IPS-18c (cell line): ENCODE results near the gene RAPGEF2.

ENCODE experiments used
- H3K4me3 ChIP-seq: 2 replicates; pipeline ENCODE4 v1.7.0; 2013; ENCODE audit warnings: low read depth, mild to moderate bottlenecking, low read length, moderate library complexity; ENCODE audit not compliant: insufficient read depth
- H3K9me3 ChIP-seq: one replicate; pipeline ENCODE4 v1.6.1; 2013; ENCODE audit warnings: mild to moderate bottlenecking, low read length, moderate library complexity; ENCODE audit not compliant: control insufficient read depth, insufficient read depth

The RAPGEF2 gene

DNA sequence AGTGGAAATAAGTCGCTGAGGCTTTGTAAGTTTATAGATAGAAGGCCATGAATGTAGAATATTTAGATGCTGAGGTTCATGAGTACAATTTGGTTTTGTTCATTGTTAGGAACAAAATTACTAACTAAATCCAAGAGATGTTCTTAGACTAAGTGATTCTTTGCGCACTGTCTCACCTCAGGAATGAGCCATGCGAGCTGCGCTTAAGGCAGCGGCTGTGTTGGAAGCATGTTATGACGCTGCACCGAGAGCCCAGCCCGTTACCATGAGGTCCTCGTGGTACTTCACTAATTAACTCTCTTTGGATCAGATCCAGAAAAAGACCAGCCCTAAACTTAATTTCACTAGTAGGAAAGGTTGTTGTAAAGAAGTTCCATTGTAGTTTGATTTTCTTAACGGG, 166.2 kb downstream of the RAPGEF2 start:
- Histone ChIP-seq H3K9me3 (no peaks in the 10 kb centered on the region), H3K4me3 (no peak overlapping the region)

GRCh38 chr4:159269956-159270355, 167.1 kb downstream of the RAPGEF2 start:
- H3K9me3 ChIP-seq: no peaks in the 10 kb centered on the region
- no peak overlapping the region for H3K4me3 ChIP-seq

GRCh38 chr4:159271856-159272255, 169.0 kb downstream of the RAPGEF2 start:
- H3K9me3 ChIP-seq: no peaks in the 10 kb centered on the region
- H3K4me3 ChIP-seq: no peak overlapping the region

DNA sequence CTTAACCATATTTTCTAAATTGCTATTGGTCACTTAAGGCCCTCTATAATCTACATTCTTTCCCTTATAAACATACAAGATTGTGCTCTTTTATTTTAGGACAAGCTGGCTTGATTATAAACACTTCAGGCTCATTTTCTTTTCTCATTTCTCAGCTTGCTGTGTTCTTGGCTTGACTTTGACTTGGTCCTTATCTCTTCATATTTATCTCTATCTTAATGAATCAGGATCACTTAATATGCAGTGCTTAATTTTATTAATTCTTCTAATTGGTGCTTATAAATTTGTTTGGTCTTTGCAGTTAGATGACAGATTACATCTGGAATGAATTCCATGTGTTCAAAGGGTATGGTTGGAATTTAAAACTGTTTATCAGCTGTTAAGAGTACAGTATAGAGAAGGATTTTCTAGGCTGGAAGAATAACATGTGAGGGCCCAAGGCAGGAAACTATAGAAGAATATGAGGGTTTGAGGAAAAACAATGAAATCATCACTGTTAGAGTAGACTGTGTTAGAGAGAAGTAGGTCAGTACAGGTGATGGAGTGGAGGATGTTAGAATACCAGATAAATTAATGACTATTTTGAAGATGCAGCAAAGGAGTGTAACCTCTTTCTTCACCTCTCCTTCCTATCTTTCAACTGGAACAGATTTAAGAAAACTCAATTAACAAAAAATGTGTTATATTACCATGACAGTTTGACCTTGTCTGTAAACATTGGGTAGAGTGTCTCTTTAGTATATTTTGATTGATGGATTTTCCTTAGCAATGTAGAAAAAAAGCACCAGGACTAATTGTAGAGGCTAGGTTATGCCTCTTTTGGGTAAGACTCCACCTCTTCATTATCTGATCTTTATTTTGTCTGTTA, 169.6 kb downstream of the RAPGEF2 start:
- Histone ChIP-seq H3K4me3 (no peak overlapping the region), H3K9me3 (no peaks in the 10 kb centered on the region)

GRCh38 chr4:159273141-159273438, 170.2 kb downstream of the RAPGEF2 start:
- Histone ChIP-seq H3K9me3 (no peaks in the 10 kb centered on the region), H3K4me3 (no peak overlapping the region)

DNA sequence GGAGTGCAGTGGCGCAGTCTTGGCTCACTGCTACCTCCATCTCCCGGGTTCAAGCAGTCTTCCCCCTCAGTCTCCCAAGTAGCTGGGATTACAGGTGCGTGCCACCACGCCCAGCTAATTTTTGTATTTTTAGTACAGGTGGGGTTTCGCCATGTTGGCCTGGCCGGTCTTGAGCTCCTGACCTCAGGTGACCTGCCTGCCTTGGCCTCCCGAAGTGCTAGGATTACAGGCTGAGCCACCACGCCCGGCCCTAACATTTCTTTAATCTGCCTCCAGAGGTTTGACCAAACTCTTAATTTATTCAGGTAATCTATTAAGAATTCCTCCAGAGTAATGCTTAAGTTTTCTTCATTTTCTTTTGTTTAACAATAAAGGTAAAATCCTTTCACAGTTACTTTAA, 171.0 kb downstream of the RAPGEF2 start:
- no peaks in the 10 kb centered on the region for H3K9me3 ChIP-seq
- H3K4me3 ChIP-seq: no peak overlapping the region

DNA sequence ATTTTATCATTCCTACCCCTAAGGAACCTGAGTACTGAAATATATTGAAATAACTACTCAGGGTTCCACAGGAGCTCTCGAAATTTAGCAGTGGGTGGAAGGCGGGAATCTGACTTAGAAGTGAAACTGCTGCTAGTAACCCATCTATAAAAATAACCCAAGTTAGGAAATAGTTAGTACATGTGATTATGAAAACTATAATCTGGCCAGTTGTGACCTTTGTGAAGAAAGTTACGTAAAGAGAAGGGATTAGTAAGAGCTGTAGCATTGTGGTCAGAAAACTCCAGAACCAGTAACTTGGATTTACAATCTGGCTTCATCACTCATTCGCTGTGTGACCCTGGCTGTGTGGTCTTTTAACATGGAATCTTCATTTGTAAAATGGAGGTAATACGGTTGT, 175.5 kb downstream of the RAPGEF2 start:
- Histone ChIP-seq H3K4me3 (no peak overlapping the region), H3K9me3 (no peaks in the 10 kb centered on the region)

GRCh38 chr4:159279084-159279483, 176.2 kb downstream of the RAPGEF2 start:
- no peak overlapping the region for H3K4me3 ChIP-seq

GRCh38 chr4:159280442-159281172, 177.7 kb downstream of the RAPGEF2 start:
- no peak overlapping the region for H3K4me3 ChIP-seq
- H3K9me3 ChIP-seq: no peaks in the 10 kb centered on the region

More at GRCh38 chr4:159279084-159279483, 176.2 kb downstream of the RAPGEF2 start:
- H3K9me3 ChIP-seq: no peaks in the 10 kb centered on the region

DNA sequence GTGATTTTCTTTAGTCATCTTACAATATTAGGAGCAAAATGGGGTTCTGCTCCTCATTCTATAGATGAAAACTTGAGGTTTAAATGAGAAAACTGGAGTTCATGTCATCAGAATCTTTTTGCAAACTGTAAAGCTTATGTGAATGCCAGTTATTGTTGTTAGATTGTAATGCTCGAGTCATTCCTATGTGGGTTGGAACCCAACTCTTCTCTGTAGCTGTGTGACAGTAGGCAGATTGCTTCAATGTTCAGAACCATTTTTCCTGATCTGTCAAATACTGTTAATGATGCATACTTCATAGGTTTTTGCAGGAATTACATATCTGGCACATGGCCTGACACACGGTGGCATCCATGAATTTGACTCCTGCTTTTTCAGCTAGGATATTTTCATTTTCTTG, 178.9 kb downstream of the RAPGEF2 start:
- H3K4me3 ChIP-seq: no peak overlapping the region
- H3K9me3 ChIP-seq: no peaks in the 10 kb centered on the region

DNA sequence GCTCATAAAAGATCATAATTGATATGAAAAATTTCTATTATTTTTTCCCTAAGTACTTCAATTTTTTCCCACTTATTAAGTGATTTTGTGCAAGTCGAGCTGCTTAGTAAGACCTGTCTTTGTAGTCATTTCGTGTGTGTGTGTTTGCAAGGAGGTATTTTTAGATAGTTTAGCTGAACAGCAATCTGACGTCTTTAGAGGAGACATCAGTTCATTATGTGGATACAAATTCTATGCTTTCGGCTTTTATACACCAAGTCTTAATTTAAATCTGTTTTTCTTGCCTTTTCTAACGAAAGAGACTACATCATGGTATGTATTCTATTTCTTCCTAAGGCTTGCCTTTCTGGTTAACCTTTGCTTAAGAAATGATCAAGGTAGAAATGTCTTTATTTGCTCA, 179.4 kb downstream of the RAPGEF2 start:
- Histone ChIP-seq H3K9me3 (no peaks in the 10 kb centered on the region), H3K4me3 (no peak overlapping the region)

GRCh38 chr4:159282944-159283343, 180.1 kb downstream of the RAPGEF2 start:
- Histone ChIP-seq H3K4me3 (no peak overlapping the region), H3K9me3 (no peaks in the 10 kb centered on the region)

- H3K9me3 ChIP-seq: no peaks in the 10 kb centered on the region
- no peak overlapping the region for H3K4me3 ChIP-seq
Observed at GRCh38 chr4:159283696-159284095, 180.8 kb downstream of the RAPGEF2 start.

- no peak overlapping the region for H3K4me3 ChIP-seq
- H3K9me3 ChIP-seq: no peaks in the 10 kb centered on the region
Observed at GRCh38 chr4:159284113-159284512, 181.2 kb downstream of the RAPGEF2 start.

- H3K9me3 ChIP-seq: no peaks in the 10 kb centered on the region
- no peak overlapping the region for H3K4me3 ChIP-seq
Observed at GRCh38 chr4:159284733-159285132, 181.9 kb downstream of the RAPGEF2 start.

- no peaks in the 10 kb centered on the region for H3K9me3 ChIP-seq
- no peak overlapping the region for H3K4me3 ChIP-seq
Observed at GRCh38 chr4:159287767-159288166, 184.9 kb downstream of the RAPGEF2 start.

DNA sequence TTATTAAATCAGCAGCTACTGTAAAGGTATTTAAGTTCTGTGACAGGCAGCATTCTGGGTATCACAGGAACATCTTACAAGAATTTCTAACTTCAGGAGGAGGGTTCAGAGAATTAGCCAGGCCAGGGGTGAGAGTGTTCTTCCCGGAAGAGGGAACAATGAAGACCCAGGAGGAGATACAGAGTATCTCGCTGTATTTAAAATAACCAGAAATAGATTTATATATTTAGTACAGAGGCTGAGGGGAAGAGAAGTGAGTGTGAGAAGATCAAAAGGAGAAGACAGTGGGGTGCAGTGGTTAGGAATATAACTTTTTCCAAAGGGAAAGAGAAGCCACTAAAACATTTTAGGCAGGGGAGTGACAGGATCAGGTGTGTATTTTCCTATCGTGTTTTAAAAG, 186.8 kb downstream of the RAPGEF2 start:
- Histone ChIP-seq H3K4me3 (no peak overlapping the region), H3K9me3 (no peaks in the 10 kb centered on the region)

GRCh38 chr4:159290321-159291030, 187.6 kb downstream of the RAPGEF2 start:
- no peak overlapping the region for H3K4me3 ChIP-seq
- no peaks in the 10 kb centered on the region for H3K9me3 ChIP-seq
